IMR-90 (cell line): Measurements from ENCODE around the gene MYO5A. TPM values are rescaled to one million over a fixed set of nuclear protein-coding genes. Genes with fewer than 3 reads are reported as not detected.
A peak's percentile ranks its signal among the peaks of the same experiment; 100 is the strongest.
"Not testable (repeated sequence)": the region's sequence is repeated elsewhere in the genome, so short reads cannot be mapped to it uniquely, and the experiment has no call there.

Source experiments
- ATAC-seq: fragments of 200-7000 bp; cut with Tn5 transposase; 2 replicates; pipeline ENCODE4 v1.9.1; 2020; ENCODE audit warnings: low read depth, mild to moderate bottlenecking, moderate library complexity
- BruUV-seq: library from RNA; stranded (reverse); fragments of 400-500 nt; replicated peaks from 2 replicates; lab custom pipeline; 2021; lab: Mats Ljungman, UMichigan
- CTCF ChIA-PET: fragments of 300-600 bp; formaldehyde crosslinking; extraction: SDS; loops from one replicate; lab custom pipeline; 2021; ENCODE audit warnings: antibody characterized with exemption; lab: Yijun Ruan, JAX
- POLR2A ChIA-PET: fragments of 300-600 bp; sonication (Branson Sonifier 250); formaldehyde crosslinking; loops from one replicate; lab custom pipeline; 2022; ENCODE audit warnings: antibody characterized with exemption; ENCODE audit not compliant: unreplicated experiment; lab: Charles Lee
- DNase-seq: peaks from one replicate; pipeline ENCODE4 v3.0.0; 2013
- H2AFZ ChIP-seq: replicated peaks from 2 replicates; pipeline ENCODE3; 2013; ENCODE audit warnings: low read length, mild to moderate bottlenecking; ENCODE audit not compliant: poor library complexity
- H2AK5ac ChIP-seq: 2 replicates; pipeline ENCODE4 v1.6.1; 2013; ENCODE audit warnings: low read depth, low read length, inconsistent platforms
- H2AK9ac ChIP-seq: replicated peaks from 2 replicates; pipeline ENCODE3; 2013; ENCODE audit warnings: mild to moderate bottlenecking, low read depth, low read length, moderate library complexity; ENCODE audit not compliant: poor library complexity
- H2BK120ac ChIP-seq: 2 replicates; pipeline ENCODE4 v1.6.1; 2013; ENCODE audit warnings: low read depth, low read length, inconsistent platforms
- H2BK15ac ChIP-seq: 3 replicates; pipeline ENCODE4 v1.6.1; 2013; ENCODE audit warnings: low read depth, low read length, inconsistent platforms
- H2BK20ac ChIP-seq: 2 replicates; pipeline ENCODE4 v1.6.1; 2013; ENCODE audit warnings: low read depth, mild to moderate bottlenecking, inconsistent platforms, low read length, moderate library complexity
- H2BK5ac ChIP-seq: 2 replicates; pipeline ENCODE4 v1.6.1; 2013; ENCODE audit warnings: mild to moderate bottlenecking, low read depth, low read length, inconsistent platforms; ENCODE audit not compliant: poor library complexity, severe bottlenecking
- H3K14ac ChIP-seq: replicated peaks from 2 replicates; pipeline ENCODE4 v1.6.1; 2013; ENCODE audit warnings: low read depth, low read length, inconsistent platforms
- H3K18ac ChIP-seq: 2 replicates; pipeline ENCODE4 v1.6.1; 2013; ENCODE audit warnings: low read depth, low read length, control low read depth
- H3K23ac ChIP-seq: 2 replicates; pipeline ENCODE4 v1.6.1; 2013; ENCODE audit warnings: low read depth, low read length, inconsistent platforms
- H3K27ac ChIP-seq: 2 replicates; pipeline ENCODE4 v1.5.1; 2013; ENCODE audit warnings: mild to moderate bottlenecking, control low read depth, low read length; ENCODE audit not compliant: insufficient read depth
- H3K27me3 ChIP-seq: 2 replicates; pipeline ENCODE4 v1.6.1; 2013; ENCODE audit warnings: low read length; ENCODE audit not compliant: control insufficient read depth, insufficient read depth
- H3K36me3 ChIP-seq: 2 replicates; pipeline ENCODE4 v1.6.1; 2013; ENCODE audit warnings: low read length, mixed read lengths; ENCODE audit not compliant: control insufficient read depth, insufficient read depth
- H3K4ac ChIP-seq: 2 replicates; pipeline ENCODE4 v1.6.1; 2013; ENCODE audit warnings: low read depth, low read length, inconsistent platforms
- H3K4me1 ChIP-seq: 2 replicates; pipeline ENCODE4 v1.6.1; 2013; ENCODE audit warnings: low read length, mixed read lengths; ENCODE audit not compliant: control insufficient read depth, insufficient read depth
- H3K4me2 ChIP-seq: 2 replicates; pipeline ENCODE4 v1.6.1; 2013; ENCODE audit warnings: low read depth, mild to moderate bottlenecking, control low read depth, low read length, moderate library complexity
- H3K4me3 ChIP-seq: 2 replicates; pipeline ENCODE4 v1.5.1; 2013; ENCODE audit warnings: low read depth, mild to moderate bottlenecking, control low read depth, low read length, moderate library complexity; ENCODE audit not compliant: insufficient read depth
- H3K56ac ChIP-seq: 2 replicates; pipeline ENCODE4 v1.6.1; 2013; ENCODE audit warnings: low read length, inconsistent platforms; ENCODE audit not compliant: insufficient read depth; ENCODE audit errors: extremely low read depth
- H3K79me1 ChIP-seq, 2 experiments: 2 replicates each; pipeline ENCODE4 v1.6.1; 2013; ENCODE audit warnings: low read length in 2 of 2, inconsistent platforms in 1 of 2, low read depth in 1 of 2
- H3K9ac ChIP-seq: 2 replicates; pipeline ENCODE4 v1.6.1; 2013; ENCODE audit warnings: low read depth, low read length, control low read depth
- H3K9me1 ChIP-seq: 2 replicates; pipeline ENCODE4 v1.6.1; 2013; ENCODE audit warnings: low read length, inconsistent platforms; ENCODE audit not compliant: insufficient read depth
- H3K9me3 ChIP-seq: 2 replicates; pipeline ENCODE4 v1.6.1; 2013; ENCODE audit warnings: low read length; ENCODE audit not compliant: control insufficient read depth, insufficient read depth
- H4K20me1 ChIP-seq: 2 replicates; pipeline ENCODE4 v1.6.1; 2013; ENCODE audit warnings: low read length, inconsistent platforms; ENCODE audit not compliant: insufficient read depth
- H4K5ac ChIP-seq: 2 replicates; pipeline ENCODE4 v1.6.1; 2013; ENCODE audit warnings: mild to moderate bottlenecking, low read depth, low read length, control low read depth
- H4K8ac ChIP-seq, 2 experiments: 2 replicates each; pipeline ENCODE4 v1.6.1; 2013; ENCODE audit warnings: low read depth in 2 of 2, low read length in 2 of 2, control low read depth in 1 of 2, inconsistent platforms in 1 of 2
- H4K91ac ChIP-seq: 2 replicates; pipeline ENCODE4 v1.6.1; 2013; ENCODE audit warnings: low read depth, low read length, inconsistent platforms; ENCODE audit not compliant: insufficient read depth
- BHLHE40 ChIP-seq: fragments of 150-350 bp; IDR thresholded peaks from 2 replicates; pipeline ENCODE4 v1.6.1; 2016; ENCODE audit warnings: mild to moderate bottlenecking, low read depth, low read length
- MAZ ChIP-seq: IDR thresholded peaks from 2 replicates; pipeline ENCODE4 v1.6.1; 2012; ENCODE audit warnings: low read depth, mild to moderate bottlenecking, low read length, improper control_type of control experiment, moderate library complexity, borderline replicate concordance
- POLR2A ChIP-seq: IDR thresholded peaks from 2 replicates; pipeline ENCODE4 v1.6.1; 2012; ENCODE audit warnings: mild to moderate bottlenecking, low read depth, low read length
- RFX5 ChIP-seq: IDR thresholded peaks from 2 replicates; pipeline ENCODE4 v1.8.0; 2012; ENCODE audit warnings: low read depth, mild to moderate bottlenecking, low read length, moderate library complexity
- WGBS, 2 experiments: methylation state at CpG; one replicate each; pipeline versions ENCODE4 v1.1.5 to v1.1.7; 2013; ENCODE audit warnings: missing lambda C conversion rate in 2 of 2; ENCODE audit not compliant: insufficient read length in 1 of 2; ENCODE audit errors: extremely low coverage in 2 of 2; 5-methylcytosine and 5-hydroxymethylcytosine counted together
- dilution Hi-C: fragments of 300-500 bp; cut with HindIII; formaldehyde crosslinking; loops from one replicate; pipeline ENCODE4 v1.14.3; 2018; ENCODE audit warnings: low sequenced_read_pairs; ENCODE audit not compliant: unreplicated experiment
- in situ Hi-C: fragments of 300-500 bp; cut with MboI; formaldehyde crosslinking; loops from 3 replicates; pipeline ENCODE4 v1.14.3; 2019; ENCODE audit warnings: low sequenced_read_pairs, inconsistent platforms, mixed read lengths
- intact Hi-C: fragments of 100-400 bp; cut with micrococcal nuclease; formaldehyde crosslinking; loops from 2 replicates; pipeline ENCODE4 v1.10.0; 2022
- polyA plus RNA-seq, 3 experiments: library from polyadenylated mRNA; depleted of rRNA; stranded (reverse); fragments of >200 nt; gene quantifications; 2 replicates each; pipeline ENCODE4 v1.2.3, GENCODE V29; 2012; ENCODE audit warnings: low replicate concordance in 1 of 3
- total RNA-seq: library from RNA; depleted of rRNA; stranded (reverse); fragments of >200 nt; gene quantifications from 2 replicates; pipeline ENCODE4 v1.2.3, GENCODE V29; 2012

MYO5A gene
- total and polyA plus RNA-seq, 2 of the 4 experiments (the other 2 are of a cell fraction), result 19.4 to 69.2 TPM

- no peak overlapping the region for H2AFZ ChIP-seq
- no peak overlapping the region for H2BK120ac ChIP-seq
- no peak overlapping the region for H3K9ac ChIP-seq
- intact Hi-C loops, result no loop called here
- no peak overlapping the region for H4K8ac ChIP-seq
- H2AK5ac ChIP-seq, result no peak overlapping the region
- H2BK15ac ChIP-seq, result no peak overlapping the region
- H3K18ac ChIP-seq, result no peak overlapping the region
- in situ Hi-C loops, result no loop called here
- H3K27ac ChIP-seq, result no peak overlapping the region
- H3K14ac ChIP-seq, result no peak overlapping the region
- no peak overlapping the region for H2BK5ac ChIP-seq
- no peak overlapping the region for H3K4me3 ChIP-seq
- no peaks in the 10 kb centered on the region for H3K9me3 ChIP-seq
- H4K20me1 ChIP-seq, result no peaks in the 10 kb centered on the region; the same call in 1 of the 2 replicates
- no peaks in the 10 kb centered on the region for H3K4me1 ChIP-seq
- no peak overlapping the region for H2AK9ac ChIP-seq
- TF ChIP-seq BHLHE40, result 0 out of 2 replicates have a peak, but pooled peaks have one; percentile 24
- TF ChIP-seq MAZ, result no peak
- TF ChIP-seq POLR2A, result no peak
- TF ChIP-seq RFX5, result no peak
- peaks cover 1% of the 10 kb centered on the region; the same call in 1 of the 2 replicates for H3K36me3 ChIP-seq
- H4K91ac ChIP-seq, result no peak overlapping the region
- no peak overlapping the region for H4K5ac ChIP-seq
- CTCF ChIA-PET, result no interaction called here
- no peaks in the 10 kb centered on the region; a peak in 1 of 4 replicates for H3K79me1 ChIP-seq
- H3K9me1 ChIP-seq, result no peaks in the 10 kb centered on the region
- no peak for ATAC-seq
- dilution Hi-C loops, result no loop called here
- H2BK20ac ChIP-seq, result no peak overlapping the region
- POLR2A ChIA-PET, result no interaction called here
- no peaks in the 10 kb centered on the region for H3K27me3 ChIP-seq
- no peak overlapping the region for H3K4ac ChIP-seq
- BruUV-seq, result no TSS peak
- DNase-seq, result peak; percentile 34
- H3K4me2 ChIP-seq, result no peak overlapping the region
- no CpG with 5 or more reads among the region's 3 CpGs for WGBS, 2 experiments
- no peak overlapping the region for H3K56ac ChIP-seq
- H3K23ac ChIP-seq, result no peak overlapping the region
Observed at GRCh38 chr15:52417521-52417920, 111.2 kb downstream of the MYO5A start.

GRCh38 chr15:52416566-52416965, 112.1 kb downstream of the MYO5A start:
- no CpG with 5 or more reads among the region's 1 CpG for WGBS, 2 experiments
- H3K18ac ChIP-seq, H4K5ac ChIP-seq, H3K4me3 ChIP-seq, H3K36me3 ChIP-seq, H2BK20ac ChIP-seq, ATAC-seq, H3K27me3 ChIP-seq, BruUV-seq, dilution Hi-C loops, H3K56ac ChIP-seq, H3K4me2 ChIP-seq, H3K4ac ChIP-seq, H3K23ac ChIP-seq, H3K27ac ChIP-seq, H2BK120ac ChIP-seq, POLR2A ChIA-PET, H4K20me1 ChIP-seq, H3K79me1 ChIP-seq, intact Hi-C loops, H3K9me3 ChIP-seq, H3K9ac ChIP-seq, H2BK15ac ChIP-seq, H2AFZ ChIP-seq, H2AK5ac ChIP-seq, H3K9me1 ChIP-seq, H2BK5ac ChIP-seq, DNase-seq, CTCF ChIA-PET, H2AK9ac ChIP-seq, H3K14ac ChIP-seq, H4K91ac ChIP-seq, in situ Hi-C loops, H3K4me1 ChIP-seq, H4K8ac ChIP-seq: not testable (repeated sequence)
